GM23338 (cell line): ENCODE data around the gene KCNH4.

Experiments
- CREB1 ChIP-seq: fragments of 250-450 bp; sonication (Bioruptor Pico); IDR thresholded peaks from 2 replicates; pipeline ENCODE4 v1.5.0; 2020; ENCODE audit warnings: low read depth, mild to moderate bottlenecking, moderate library complexity
- ETS1 ChIP-seq: IDR thresholded peaks from 2 replicates; pipeline ENCODE4 v1.6.1; 2016; ENCODE audit warnings: antibody characterized with exemption
- EZH2 ChIP-seq: fragments of 200-600 bp; sonication (generic); IDR thresholded peaks from one replicate; pipeline ENCODE4 v1.8.0; 2017; ENCODE audit warnings: antibody characterized with exemption, mild to moderate bottlenecking, low read depth; ENCODE audit not compliant: unreplicated experiment
- EZH2phosphoT487 ChIP-seq: fragments of 200-600 bp; sonication (generic); IDR thresholded peaks from one replicate; pipeline ENCODE4 v1.8.1; 2018; ENCODE audit warnings: antibody characterized with exemption; ENCODE audit not compliant: unreplicated experiment
- JUNB ChIP-seq: IDR thresholded peaks from one replicate; pipeline ENCODE4 v1.6.1; 2016; ENCODE audit warnings: antibody characterized with exemption; ENCODE audit not compliant: unreplicated experiment
- NANOG ChIP-seq: IDR thresholded peaks from 2 replicates; pipeline ENCODE4 v1.6.1; 2016; ENCODE audit warnings: antibody characterized with exemption, borderline replicate concordance
- POLR2AphosphoS5 ChIP-seq: IDR thresholded peaks from 2 replicates; pipeline ENCODE4 v1.6.1; 2016; ENCODE audit warnings: antibody characterized with exemption, low read depth
- STAT1 ChIP-seq: IDR thresholded peaks from one replicate; pipeline ENCODE4 v1.6.1; 2016; ENCODE audit warnings: antibody characterized with exemption; ENCODE audit not compliant: unreplicated experiment
- ZNF114 ChIP-seq: fragments of 250-450 bp; sonication (Bioruptor Pico); IDR thresholded peaks from 2 replicates; pipeline ENCODE4 v1.5.0; 2020; ENCODE audit warnings: mild to moderate bottlenecking, moderate library complexity
- ZNF331 ChIP-seq: fragments of 250-450 bp; sonication (Bioruptor Pico); IDR thresholded peaks from 2 replicates; pipeline ENCODE4 v1.5.0; 2020; ENCODE audit warnings: low read depth, mild to moderate bottlenecking, moderate library complexity
- TF ChIP-seq, protein P1 (sequence below), 2 experiments: fragments of 200-600 bp in 1 of 2; sonication (generic) in 1 of 2; conservative IDR thresholded peaks; 2 replicates each; pipeline versions ENCODE4 v1.5.1 to v1.6.1; 2016 to 2017; ENCODE audit warnings: antibody characterized with exemption in 2 of 2, low read depth in 2 of 2, mild to moderate bottlenecking in 2 of 2, moderate library complexity in 1 of 2
- TF ChIP-seq, protein P2 (sequence below): IDR thresholded peaks from one replicate; pipeline ENCODE4 v1.6.1; 2018; ENCODE audit warnings: antibody characterized with exemption; ENCODE audit not compliant: unreplicated experiment
- TF ChIP-seq, protein P3 (sequence below): fragments of 250-450 bp; sonication (Bioruptor Pico); IDR thresholded peaks from 2 replicates; pipeline ENCODE4 v1.5.0; 2020; ENCODE audit warnings: mild to moderate bottlenecking, moderate library complexity

DNA sequence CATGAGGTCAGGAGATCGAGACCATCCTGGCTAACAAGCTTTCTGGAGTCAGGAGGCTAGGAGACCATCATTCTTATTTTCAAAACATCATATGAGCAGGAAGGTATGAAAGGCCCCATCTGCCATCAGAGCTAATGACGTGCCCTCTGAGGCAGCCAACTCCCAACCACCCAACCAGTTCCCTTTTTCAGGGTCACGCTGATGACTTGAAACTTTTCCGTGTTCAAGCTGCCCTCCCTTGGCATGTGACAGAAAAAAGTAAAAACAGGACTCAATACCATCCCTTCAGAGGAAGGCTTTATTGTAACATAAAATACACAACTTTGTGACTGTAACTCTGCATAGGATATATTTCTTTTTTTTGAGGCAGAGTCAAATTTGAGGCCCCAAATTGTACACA is 18.0 kb upstream of the KCNH4 start:
- TF ChIP-seq, protein P1, sequence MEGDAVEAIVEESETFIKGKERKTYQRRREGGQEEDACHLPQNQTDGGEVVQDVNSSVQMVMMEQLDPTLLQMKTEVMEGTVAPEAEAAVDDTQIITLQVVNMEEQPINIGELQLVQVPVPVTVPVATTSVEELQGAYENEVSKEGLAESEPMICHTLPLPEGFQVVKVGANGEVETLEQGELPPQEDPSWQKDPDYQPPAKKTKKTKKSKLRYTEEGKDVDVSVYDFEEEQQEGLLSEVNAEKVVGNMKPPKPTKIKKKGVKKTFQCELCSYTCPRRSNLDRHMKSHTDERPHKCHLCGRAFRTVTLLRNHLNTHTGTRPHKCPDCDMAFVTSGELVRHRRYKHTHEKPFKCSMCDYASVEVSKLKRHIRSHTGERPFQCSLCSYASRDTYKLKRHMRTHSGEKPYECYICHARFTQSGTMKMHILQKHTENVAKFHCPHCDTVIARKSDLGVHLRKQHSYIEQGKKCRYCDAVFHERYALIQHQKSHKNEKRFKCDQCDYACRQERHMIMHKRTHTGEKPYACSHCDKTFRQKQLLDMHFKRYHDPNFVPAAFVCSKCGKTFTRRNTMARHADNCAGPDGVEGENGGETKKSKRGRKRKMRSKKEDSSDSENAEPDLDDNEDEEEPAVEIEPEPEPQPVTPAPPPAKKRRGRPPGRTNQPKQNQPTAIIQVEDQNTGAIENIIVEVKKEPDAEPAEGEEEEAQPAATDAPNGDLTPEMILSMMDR (conservative IDR thresholded peaks at IDR 0.05; ENCODE audit: low read depth in 2 of 2) = no peak
- TF ChIP-seq JUNB (no peak), POLR2AphosphoS5 (no peak), EZH2 (no peak), ETS1 (no peak), ZNF331 (CRISPR knock-in tag) (no peak), EZH2phosphoT487 (no peak), CREB1 (CRISPR knock-in tag) (no peak), STAT1 (no peak), ZNF114 (CRISPR knock-in tag) (no peak), NANOG (no peak)
- TF ChIP-seq, protein P2, sequence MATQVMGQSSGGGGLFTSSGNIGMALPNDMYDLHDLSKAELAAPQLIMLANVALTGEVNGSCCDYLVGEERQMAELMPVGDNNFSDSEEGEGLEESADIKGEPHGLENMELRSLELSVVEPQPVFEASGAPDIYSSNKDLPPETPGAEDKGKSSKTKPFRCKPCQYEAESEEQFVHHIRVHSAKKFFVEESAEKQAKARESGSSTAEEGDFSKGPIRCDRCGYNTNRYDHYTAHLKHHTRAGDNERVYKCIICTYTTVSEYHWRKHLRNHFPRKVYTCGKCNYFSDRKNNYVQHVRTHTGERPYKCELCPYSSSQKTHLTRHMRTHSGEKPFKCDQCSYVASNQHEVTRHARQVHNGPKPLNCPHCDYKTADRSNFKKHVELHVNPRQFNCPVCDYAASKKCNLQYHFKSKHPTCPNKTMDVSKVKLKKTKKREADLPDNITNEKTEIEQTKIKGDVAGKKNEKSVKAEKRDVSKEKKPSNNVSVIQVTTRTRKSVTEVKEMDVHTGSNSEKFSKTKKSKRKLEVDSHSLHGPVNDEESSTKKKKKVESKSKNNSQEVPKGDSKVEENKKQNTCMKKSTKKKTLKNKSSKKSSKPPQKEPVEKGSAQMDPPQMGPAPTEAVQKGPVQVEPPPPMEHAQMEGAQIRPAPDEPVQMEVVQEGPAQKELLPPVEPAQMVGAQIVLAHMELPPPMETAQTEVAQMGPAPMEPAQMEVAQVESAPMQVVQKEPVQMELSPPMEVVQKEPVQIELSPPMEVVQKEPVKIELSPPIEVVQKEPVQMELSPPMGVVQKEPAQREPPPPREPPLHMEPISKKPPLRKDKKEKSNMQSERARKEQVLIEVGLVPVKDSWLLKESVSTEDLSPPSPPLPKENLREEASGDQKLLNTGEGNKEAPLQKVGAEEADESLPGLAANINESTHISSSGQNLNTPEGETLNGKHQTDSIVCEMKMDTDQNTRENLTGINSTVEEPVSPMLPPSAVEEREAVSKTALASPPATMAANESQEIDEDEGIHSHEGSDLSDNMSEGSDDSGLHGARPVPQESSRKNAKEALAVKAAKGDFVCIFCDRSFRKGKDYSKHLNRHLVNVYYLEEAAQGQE = no peak
- TF ChIP-seq, protein P3, sequence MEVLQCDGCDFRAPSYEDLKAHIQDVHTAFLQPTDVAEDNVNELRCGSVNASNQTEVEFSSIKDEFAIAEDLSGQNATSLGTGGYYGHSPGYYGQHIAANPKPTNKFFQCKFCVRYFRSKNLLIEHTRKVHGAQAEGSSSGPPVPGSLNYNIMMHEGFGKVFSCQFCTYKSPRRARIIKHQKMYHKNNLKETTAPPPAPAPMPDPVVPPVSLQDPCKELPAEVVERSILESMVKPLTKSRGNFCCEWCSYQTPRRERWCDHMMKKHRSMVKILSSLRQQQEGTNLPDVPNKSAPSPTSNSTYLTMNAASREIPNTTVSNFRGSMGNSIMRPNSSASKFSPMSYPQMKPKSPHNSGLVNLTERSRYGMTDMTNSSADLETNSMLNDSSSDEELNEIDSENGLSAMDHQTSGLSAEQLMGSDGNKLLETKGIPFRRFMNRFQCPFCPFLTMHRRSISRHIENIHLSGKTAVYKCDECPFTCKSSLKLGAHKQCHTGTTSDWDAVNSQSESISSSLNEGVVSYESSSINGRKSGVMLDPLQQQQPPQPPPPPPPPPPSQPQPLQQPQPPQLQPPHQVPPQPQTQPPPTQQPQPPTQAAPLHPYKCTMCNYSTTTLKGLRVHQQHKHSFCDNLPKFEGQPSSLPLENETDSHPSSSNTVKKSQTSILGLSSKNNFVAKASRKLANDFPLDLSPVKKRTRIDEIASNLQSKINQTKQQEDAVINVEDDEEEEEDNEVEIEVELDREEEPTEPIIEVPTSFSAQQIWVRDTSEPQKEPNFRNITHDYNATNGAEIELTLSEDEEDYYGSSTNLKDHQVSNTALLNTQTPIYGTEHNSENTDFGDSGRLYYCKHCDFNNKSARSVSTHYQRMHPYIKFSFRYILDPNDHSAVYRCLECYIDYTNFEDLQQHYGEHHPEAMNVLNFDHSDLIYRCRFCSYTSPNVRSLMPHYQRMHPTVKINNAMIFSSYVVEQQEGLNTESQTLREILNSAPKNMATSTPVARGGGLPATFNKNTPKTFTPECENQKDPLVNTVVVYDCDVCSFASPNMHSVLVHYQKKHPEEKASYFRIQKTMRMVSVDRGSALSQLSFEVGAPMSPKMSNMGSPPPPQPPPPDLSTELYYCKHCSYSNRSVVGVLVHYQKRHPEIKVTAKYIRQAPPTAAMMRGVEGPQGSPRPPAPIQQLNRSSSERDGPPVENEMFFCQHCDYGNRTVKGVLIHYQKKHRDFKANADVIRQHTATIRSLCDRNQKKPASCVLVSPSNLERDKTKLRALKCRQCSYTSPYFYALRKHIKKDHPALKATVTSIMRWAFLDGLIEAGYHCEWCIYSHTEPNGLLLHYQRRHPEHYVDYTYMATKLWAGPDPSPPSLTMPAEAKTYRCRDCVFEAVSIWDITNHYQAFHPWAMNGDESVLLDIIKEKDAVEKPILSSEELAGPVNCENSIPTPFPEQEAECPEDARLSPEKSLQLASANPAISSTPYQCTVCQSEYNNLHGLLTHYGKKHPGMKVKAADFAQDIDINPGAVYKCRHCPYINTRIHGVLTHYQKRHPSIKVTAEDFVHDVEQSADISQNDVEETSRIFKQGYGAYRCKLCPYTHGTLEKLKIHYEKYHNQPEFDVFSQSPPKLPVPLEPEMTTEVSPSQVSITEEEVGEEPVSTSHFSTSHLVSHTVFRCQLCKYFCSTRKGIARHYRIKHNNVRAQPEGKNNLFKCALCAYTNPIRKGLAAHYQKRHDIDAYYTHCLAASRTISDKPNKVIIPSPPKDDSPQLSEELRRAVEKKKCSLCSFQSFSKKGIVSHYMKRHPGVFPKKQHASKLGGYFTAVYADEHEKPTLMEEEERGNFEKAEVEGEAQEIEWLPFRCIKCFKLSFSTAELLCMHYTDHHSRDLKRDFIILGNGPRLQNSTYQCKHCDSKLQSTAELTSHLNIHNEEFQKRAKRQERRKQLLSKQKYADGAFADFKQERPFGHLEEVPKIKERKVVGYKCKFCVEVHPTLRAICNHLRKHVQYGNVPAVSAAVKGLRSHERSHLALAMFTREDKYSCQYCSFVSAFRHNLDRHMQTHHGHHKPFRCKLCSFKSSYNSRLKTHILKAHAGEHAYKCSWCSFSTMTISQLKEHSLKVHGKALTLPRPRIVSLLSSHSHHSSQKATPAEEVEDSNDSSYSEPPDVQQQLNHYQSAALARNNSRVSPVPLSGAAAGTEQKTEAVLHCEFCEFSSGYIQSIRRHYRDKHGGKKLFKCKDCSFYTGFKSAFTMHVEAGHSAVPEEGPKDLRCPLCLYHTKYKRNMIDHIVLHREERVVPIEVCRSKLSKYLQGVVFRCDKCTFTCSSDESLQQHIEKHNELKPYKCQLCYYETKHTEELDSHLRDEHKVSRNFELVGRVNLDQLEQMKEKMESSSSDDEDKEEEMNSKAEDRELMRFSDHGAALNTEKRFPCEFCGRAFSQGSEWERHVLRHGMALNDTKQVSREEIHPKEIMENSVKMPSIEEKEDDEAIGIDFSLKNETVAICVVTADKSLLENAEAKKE = no peak
